IPS-20b (cell line): ENCODE data around the gene RNF31.

Experiments
- H3K27ac ChIP-seq: one replicate; pipeline ENCODE4 v1.5.1; 2013; ENCODE audit warnings: low read length
- H3K27me3 ChIP-seq: 2 replicates; pipeline ENCODE4 v1.6.1; 2013; ENCODE audit warnings: mild to moderate bottlenecking, low read length, inconsistent platforms; ENCODE audit not compliant: insufficient read depth
- H3K36me3 ChIP-seq: 2 replicates; pipeline ENCODE4 v1.6.1; 2013; ENCODE audit warnings: low read depth, mild to moderate bottlenecking, inconsistent platforms, low read length, moderate library complexity; ENCODE audit not compliant: insufficient read depth
- H3K4me1 ChIP-seq: 2 replicates; pipeline ENCODE4 v1.6.1; 2013; ENCODE audit warnings: mild to moderate bottlenecking, control low read depth, inconsistent platforms, low read length, moderate library complexity; ENCODE audit not compliant: insufficient read depth
- H3K4me3 ChIP-seq: 2 replicates; pipeline ENCODE4 v1.5.1; 2013; ENCODE audit warnings: mild to moderate bottlenecking, low read length, inconsistent platforms
- H3K9ac ChIP-seq: 2 replicates; pipeline ENCODE4 v1.6.1; 2013; ENCODE audit warnings: low read depth, mild to moderate bottlenecking, inconsistent platforms, low read length, moderate library complexity
- H3K9me3 ChIP-seq: 2 replicates; pipeline ENCODE4 v1.6.1; 2013; ENCODE audit warnings: mild to moderate bottlenecking, low read depth, low read length, inconsistent platforms; ENCODE audit not compliant: insufficient read depth

The RNF31 gene

GRCh38 chr14:24156840-24157239 lies 9.5 kb downstream of the RNF31 start:
- no peaks in the 10 kb centered on the region for H3K9me3 ChIP-seq
- peaks cover 70% of the 10 kb centered on the region for H3K36me3 ChIP-seq
- no peak overlapping the region for H3K27ac ChIP-seq
- no peak overlapping the region for H3K4me3 ChIP-seq
- no peak overlapping the region for H3K9ac ChIP-seq
- H3K27me3 ChIP-seq = no peaks in the 10 kb centered on the region
- peaks cover 7% of the 10 kb centered on the region; the same call in 1 of the 2 replicates for H3K4me1 ChIP-seq

- H3K4me1 ChIP-seq = peaks cover 7% of the 10 kb centered on the region; the same call in 1 of the 2 replicates
- H3K9ac ChIP-seq = no peak overlapping the region
- H3K27ac ChIP-seq = no peak overlapping the region
- no peaks in the 10 kb centered on the region for H3K27me3 ChIP-seq
- H3K9me3 ChIP-seq = no peaks in the 10 kb centered on the region
- H3K36me3 ChIP-seq = peaks cover 66% of the 10 kb centered on the region
- no peak overlapping the region for H3K4me3 ChIP-seq
These were observed 10.0 kb downstream of the RNF31 start for GRCh38 chr14:24157331-24157730.

DNA sequence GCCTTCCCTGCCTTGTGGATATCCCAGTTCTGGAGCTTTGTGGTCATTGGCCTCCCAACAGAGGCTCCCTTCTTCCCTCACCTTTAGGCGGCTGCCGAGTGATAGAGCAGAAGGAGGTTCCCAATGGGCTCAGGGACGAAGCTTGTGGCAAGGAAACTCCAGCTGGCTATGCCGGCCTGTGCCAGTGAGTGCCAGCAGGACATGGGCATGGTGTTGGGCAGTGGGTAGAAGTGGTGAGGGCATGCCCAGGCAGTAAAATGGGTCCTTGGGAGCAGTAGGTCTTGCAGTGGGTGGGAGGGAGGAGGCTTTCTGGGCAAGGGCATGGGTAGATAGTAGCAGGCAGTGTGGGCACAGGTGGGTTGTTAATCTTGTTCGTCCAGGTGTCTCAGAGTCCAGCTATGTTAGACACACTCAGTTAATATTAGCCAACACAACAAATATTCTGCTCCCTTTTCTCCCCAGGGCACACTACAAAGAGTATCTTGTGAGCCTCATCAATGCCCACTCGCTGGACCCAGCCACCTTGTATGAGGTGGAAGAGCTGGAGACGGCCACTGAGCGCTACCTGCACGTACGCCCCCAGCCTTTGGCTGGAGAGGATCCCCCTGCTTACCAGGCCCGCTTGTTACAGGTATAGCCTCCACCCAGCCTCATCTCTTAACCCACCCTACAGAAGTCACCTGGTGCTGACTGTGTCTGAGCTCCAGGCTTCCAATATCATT lies 12.6 kb downstream of the RNF31 start:
- Histone ChIP-seq H3K27ac (no peak overlapping the region), H3K9me3 (no peaks in the 10 kb centered on the region), H3K4me1 (peaks cover 7% of the 10 kb centered on the region; the same call in 1 of the 2 replicates), H3K36me3 (peaks cover 70% of the 10 kb centered on the region), H3K9ac (no peak overlapping the region), H3K4me3 (no peak overlapping the region), H3K27me3 (no peaks in the 10 kb centered on the region)

- no peak overlapping the region for H3K4me3 ChIP-seq
- no peaks in the 10 kb centered on the region for H3K9me3 ChIP-seq
- H3K4me1 ChIP-seq = peaks cover 7% of the 10 kb centered on the region; the same call in 1 of the 2 replicates
- peaks cover 70% of the 10 kb centered on the region for H3K36me3 ChIP-seq
- H3K27me3 ChIP-seq = no peaks in the 10 kb centered on the region
- H3K9ac ChIP-seq = no peak overlapping the region
- H3K27ac ChIP-seq = no peak overlapping the region
These were observed 13.2 kb downstream of the RNF31 start for GRCh38 chr14:24160499-24160849.

DNA sequence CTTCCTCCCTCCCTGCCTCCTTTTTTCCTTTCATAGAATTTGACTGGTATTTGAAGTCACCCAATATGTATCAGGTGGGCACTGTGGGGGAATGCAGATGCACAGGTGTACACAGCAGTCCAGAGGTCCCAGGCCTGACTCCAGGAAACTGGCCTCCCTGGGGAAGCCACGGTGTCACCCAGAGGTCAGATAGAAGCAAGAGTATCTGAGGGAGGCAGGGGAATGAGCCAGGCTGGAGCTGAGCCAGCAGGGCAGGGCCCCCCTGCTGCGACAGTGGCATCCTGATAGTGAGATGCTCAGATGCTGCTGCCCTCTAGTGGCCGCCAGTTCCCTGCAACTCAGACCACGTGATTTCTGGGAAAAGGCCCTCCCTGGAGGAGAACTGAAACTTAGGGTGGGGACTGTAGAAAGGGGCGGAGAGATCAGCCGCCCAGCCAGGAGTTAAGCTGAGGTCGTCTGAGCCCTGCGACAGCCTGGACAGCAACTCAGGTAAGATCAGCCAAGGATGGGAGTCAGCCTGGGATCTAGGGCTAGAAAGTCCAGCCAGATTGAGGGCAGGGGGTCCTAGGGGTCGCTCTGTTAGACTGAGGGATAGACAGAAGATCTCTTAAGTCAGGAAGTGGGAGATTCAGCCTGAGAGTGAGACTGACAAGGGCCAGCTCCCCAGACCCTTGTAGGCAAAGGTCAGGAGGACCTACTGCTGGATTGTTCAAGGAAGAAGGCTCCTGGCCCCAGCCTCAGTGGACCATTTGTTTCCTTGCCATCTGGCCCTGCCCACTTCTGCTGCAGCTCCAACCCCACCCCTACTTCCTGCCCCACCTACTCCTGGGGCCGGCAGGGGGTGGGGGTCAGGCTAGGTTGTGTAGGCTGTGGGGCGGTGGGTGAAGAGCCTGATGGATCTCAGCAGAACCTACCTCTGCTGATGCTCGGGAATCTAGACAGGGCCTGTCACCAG lies 13.8 kb downstream of the RNF31 start, which contains the start of gene IRF9:
Gene IRF9 (plus strand): TSS at position 416 of the 955 bp plus-strand sequence. CDS start 880 bp downstream, outside the sequence.
- Histone ChIP-seq H3K36me3 (peaks cover 70% of the 10 kb centered on the region), H3K27me3 (no peaks in the 10 kb centered on the region), H3K9ac (peak within 1 kb of the TSS; percentile 67; the same call in 1 of the 2 replicates), H3K27ac (peak within 1 kb of the TSS; percentile 52), H3K4me1 (peaks cover 7% of the 10 kb centered on the region; the same call in 1 of the 2 replicates), H3K9me3 (no peaks in the 10 kb centered on the region), H3K4me3 (peak within 1 kb of the TSS; percentile 71)

GRCh38 chr14:24162093-24162492 lies 14.8 kb downstream of the RNF31 start:
- Histone ChIP-seq H3K36me3 (peaks cover 64% of the 10 kb centered on the region), H3K9me3 (no peaks in the 10 kb centered on the region), H3K27me3 (no peaks in the 10 kb centered on the region), H3K9ac (no peak overlapping the region; the same call in 1 of the 2 replicates), H3K27ac (no peak overlapping the region), H3K4me3 (no peak overlapping the region), H3K4me1 (peaks cover 7% of the 10 kb centered on the region; the same call in 1 of the 2 replicates)

- Histone ChIP-seq H3K9me3 (no peaks in the 10 kb centered on the region), H3K27me3 (no peaks in the 10 kb centered on the region), H3K4me3 (no peak overlapping the region), H3K36me3 (peaks cover 48% of the 10 kb centered on the region), H3K4me1 (peaks cover 7% of the 10 kb centered on the region; the same call in 1 of the 2 replicates), H3K27ac (no peak overlapping the region), H3K9ac (no peak overlapping the region)
These were observed 17.3 kb downstream of the RNF31 start for GRCh38 chr14:24164518-24164991.

- Histone ChIP-seq H3K27me3 (no peaks in the 10 kb centered on the region), H3K4me1 (peaks cover 7% of the 10 kb centered on the region; the same call in 1 of the 2 replicates), H3K9me3 (no peaks in the 10 kb centered on the region), H3K9ac (no peak overlapping the region), H3K27ac (no peak overlapping the region), H3K36me3 (peaks cover 36% of the 10 kb centered on the region), H3K4me3 (no peak overlapping the region)
These were observed 18.5 kb downstream of the RNF31 start for GRCh38 chr14:24165785-24166184.

DNA sequence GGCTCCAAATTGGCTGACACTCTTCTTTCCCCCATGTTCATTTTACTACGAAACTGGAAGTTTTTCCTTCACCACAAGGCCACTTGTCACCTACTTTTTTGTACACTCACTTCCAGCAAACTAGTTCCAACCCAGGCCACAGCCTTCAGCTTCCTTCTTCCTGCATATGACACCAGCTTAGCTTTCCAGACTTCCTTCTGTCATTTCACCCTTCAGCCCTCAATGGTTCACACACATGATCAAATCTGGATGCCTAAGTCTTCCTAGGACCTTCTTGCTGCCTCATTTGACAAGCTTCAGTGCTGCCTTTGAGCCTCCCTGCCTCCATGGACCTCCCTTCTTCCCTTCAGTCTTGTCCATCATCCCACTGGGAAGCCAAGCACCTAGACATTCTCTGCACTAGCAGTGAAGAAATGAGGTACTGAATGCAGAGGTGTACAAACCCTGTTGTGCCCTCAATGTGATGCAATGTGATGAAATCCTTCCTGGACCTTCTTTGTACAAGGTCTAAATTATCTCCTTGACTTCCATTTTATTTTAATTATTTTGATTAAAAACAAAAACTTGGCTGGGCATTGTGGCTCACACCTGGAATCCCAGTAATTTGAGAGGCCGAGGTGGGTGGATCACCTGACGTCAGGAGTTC lies 20.3 kb downstream of the RNF31 start:
- peaks cover 35% of the 10 kb centered on the region for H3K36me3 ChIP-seq
- no peaks in the 10 kb centered on the region for H3K4me1 ChIP-seq
- no peak overlapping the region for H3K4me3 ChIP-seq
- no peaks in the 10 kb centered on the region for H3K27me3 ChIP-seq
- H3K9me3 ChIP-seq = no peaks in the 10 kb centered on the region
- H3K27ac ChIP-seq = no peak overlapping the region
- H3K9ac ChIP-seq = no peak overlapping the region

GRCh38 chr14:24171422-24172260 lies 24.3 kb downstream of the RNF31 start, which contains the start of gene REC8:
REC8 (plus strand) TSS chr14:24172080; CDS start chr14:24172553, 473 bp downstream.
- no peaks in the 10 kb centered on the region for H3K9me3 ChIP-seq
- no peaks in the 10 kb centered on the region for H3K4me1 ChIP-seq
- H3K27me3 ChIP-seq = no peaks in the 10 kb centered on the region
- H3K27ac ChIP-seq = no peak within 1 kb of the TSS
- H3K9ac ChIP-seq = no peak within 1 kb of the TSS
- H3K4me3 ChIP-seq = no peak within 1 kb of the TSS
- H3K36me3 ChIP-seq = 0 out of 2 replicates have a peak, but pooled peaks cover under 1% of the 10 kb centered on the region
